ENCODE data around the gene ACVRL1.
A peak's percentile ranks its signal among the peaks of the same experiment; 100 is the strongest.

The ACVRL1 gene

GRCh38 chr12:51873251-51873994 lies 33.9 kb upstream of the ACVRL1 start:
- H3K4me3 ChIP-seq, result no peak overlapping the region
- H3K27ac ChIP-seq, result no peak overlapping the region

GRCh38 chr12:51874000-51874399 lies 33.3 kb upstream of the ACVRL1 start:
- H3K4me3 ChIP-seq, result no peak overlapping the region
- H3K27ac ChIP-seq, result no peak overlapping the region

GRCh38 chr12:51874486-51874885 lies 32.8 kb upstream of the ACVRL1 start:
- Histone ChIP-seq H3K4me3 (no peak overlapping the region), H3K27ac (no peak overlapping the region)

GRCh38 chr12:51879102-51879501 lies 28.2 kb upstream of the ACVRL1 start:
- Histone ChIP-seq H3K4me3 (no peak overlapping the region), H3K27ac (no peak overlapping the region)

- Histone ChIP-seq H3K27ac (no peak overlapping the region), H3K4me3 (no peak overlapping the region)
Observed at GRCh38 chr12:51883295-51883694, 24.0 kb upstream of the ACVRL1 start.

- H3K4me3 ChIP-seq, result no peak overlapping the region
- H3K27ac ChIP-seq, result peak overlapping the region in 1 of 21 experiments; percentile 38
Observed at GRCh38 chr12:51883998-51884675, 23.2 kb upstream of the ACVRL1 start.

GRCh38 chr12:51884676-51885229 lies 22.6 kb upstream of the ACVRL1 start:
- no peak overlapping the region for H3K4me3 ChIP-seq

DNA sequence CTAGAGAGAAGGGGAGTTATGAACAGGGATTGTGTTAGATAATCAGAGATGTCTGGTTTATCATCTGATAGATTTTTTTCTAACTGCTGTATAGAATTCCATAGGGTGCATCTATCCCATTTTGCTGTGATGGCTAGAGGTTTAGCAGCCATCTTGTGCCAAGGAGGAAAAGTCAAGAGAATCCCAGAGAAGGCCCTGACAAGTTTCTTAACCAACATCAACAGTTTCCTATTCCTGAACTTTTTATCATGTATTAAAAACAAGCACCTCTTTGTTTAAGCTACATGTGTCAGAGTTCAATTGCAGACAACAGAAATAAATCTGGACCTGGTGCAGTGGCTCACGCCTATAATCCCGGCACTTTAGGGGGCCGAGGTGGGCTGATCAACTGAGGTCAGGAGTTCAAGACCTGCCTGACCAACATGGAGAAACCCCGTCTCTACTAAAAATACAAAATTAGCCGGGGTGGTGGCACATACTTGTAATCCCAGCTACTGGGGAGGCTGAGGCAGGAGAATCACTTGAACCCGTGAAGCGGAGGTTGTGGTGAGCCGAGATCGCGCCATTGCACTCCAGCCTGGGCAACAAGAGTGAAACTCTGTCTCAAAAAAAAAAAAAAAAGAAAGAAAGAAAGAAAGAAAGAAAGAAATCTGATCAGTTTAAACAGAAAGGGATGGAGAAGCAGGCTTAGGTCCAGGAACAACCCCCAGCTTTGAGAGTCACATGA lies 21.8 kb upstream of the ACVRL1 start:
- Histone ChIP-seq H3K4me3 (peak overlapping the region in 1 of 7 experiments; percentile 1), H3K27ac (peak overlapping the region in 9 of 21 experiments; percentile 21 to 74 (median 56))

More at GRCh38 chr12:51884676-51885229, 22.6 kb upstream of the ACVRL1 start:
- H3K27ac ChIP-seq, result peak overlapping the region in 2 of 21 experiments; percentile 32 to 38

DNA sequence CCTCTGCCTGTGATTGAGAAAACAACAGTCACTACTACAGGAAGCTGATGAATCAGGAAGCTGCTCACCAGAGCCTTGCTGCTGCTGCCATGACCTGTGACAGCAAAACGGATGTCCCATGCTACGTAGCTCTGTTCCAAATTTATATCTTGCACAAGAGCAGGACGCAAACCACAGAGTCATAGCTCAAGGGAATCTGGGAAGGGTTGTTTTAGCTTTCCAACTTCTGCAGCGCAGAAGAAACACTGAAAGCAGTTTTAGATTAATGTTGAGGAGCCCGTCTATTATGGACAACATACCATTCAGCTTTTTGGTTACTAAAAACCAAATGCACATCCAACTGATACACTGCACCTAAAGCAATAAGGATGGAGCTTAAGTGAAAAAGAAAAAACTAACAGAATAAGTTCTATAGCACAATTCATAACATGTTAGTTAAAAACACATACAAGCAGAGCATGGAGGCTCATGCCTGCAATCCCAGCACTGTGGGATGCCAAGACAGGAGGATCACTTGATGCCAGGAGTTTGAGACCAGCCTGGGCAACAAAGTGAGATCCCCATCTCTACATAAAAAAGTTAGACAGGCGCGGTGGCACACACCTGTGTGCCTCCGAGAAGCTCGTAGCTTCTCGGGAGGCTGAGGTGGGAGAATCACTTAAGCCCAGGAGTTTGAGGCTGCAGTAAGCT lies 21.1 kb upstream of the ACVRL1 start:
- Histone ChIP-seq H3K4me3 (peak overlapping the region in 1 of 7 experiments; percentile 1), H3K27ac (peak overlapping the region in 15 of 21 experiments; percentile 16 to 74 (median 56))

DNA sequence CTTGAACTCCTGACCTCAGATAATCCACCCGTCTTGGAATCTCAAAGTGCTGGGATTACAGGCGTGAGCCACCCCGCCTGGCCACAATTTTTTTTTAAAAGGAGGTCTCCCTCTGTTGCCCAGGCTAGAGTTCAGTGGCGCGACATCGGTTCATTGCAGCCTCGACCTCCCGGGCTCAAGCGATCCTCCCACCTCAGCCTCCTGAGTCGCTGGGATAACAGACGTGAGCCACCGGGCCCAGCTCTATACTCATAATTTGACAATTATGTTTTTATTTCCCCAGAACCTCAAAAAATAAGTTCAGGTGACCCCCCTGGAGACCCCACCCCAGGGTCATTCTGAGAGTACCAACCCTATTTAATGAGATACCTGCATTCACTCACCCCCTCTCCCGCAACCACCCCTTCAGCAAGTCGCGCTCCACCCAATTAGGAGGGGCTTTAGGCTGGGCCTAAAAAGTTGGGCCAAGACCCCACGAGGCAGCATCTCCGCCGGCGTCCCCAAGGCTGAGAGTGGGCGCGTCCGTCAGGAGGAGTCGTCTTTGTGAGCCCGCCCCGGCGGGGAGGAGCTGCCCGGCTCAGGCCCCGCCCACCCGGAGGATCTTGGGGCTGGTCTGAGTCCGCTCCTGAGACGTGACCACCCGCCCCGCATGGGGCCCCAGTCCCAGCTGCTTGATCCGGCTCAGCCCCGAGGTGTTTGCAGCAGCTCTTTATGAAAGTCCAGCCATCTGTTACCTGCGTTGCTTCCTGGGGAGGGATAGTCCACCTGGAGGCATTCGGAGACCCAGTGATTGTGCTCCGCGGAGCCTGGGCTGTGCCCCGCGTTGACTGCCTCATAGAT lies 19.6 kb upstream of the ACVRL1 start, which contains the start of gene ANKRD33:
Gene ANKRD33, plus strand, starts transcription at position 628 of the 840 bp plus-strand sequence. Its CDS starts 84 bp downstream, at position 712.
- Histone ChIP-seq H3K27ac (no peak within 1 kb of the TSS), H3K4me3 (no peak within 1 kb of the TSS)

- H3K27ac ChIP-seq, result no peak overlapping the region
- no peak overlapping the region for H3K4me3 ChIP-seq
Observed at GRCh38 chr12:51888316-51889215, 18.7 kb upstream of the ACVRL1 start.

DNA sequence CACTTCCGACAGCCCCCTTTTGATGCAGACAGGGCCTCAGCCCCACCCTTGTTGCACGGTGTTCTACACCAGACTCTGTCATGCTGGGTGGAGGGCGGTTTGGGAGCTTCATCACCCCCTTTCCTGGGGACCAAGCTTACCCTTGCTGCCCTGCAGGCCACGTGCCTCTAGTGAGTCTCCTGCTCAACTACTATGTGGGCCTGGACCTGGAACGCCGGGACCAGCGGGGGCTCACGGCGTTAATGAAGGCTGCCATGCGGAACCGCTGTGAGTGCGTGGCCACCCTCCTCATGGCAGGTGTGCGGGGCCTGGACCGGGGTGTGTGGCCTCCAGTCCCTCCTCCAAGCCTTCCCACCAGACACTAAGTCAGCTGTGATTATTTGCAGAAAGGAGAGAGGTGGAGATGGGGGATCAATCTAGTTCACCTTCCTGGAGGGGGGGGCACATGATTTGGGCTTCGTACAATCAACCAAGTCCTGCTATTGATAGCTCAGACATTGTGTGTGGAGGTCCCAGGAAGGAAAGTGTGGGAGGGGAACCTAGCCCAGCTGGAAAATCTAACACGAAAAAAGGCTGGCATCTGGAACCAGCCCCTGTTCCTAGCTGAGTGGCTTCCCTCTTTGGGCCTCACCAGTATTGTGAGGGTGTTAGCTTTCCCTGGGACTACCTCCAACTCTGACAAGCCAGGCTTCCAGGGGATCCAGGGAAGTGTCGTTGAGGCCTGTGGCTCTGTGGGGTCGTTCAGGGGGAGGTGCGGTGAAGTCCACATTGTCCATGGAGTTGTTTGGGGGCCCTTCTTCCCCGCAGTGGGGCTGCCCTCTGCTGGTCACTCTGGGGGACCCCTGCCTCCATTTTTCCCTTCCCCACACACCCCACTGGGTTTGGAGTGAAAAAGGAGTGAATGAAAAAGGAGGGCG lies 17.8 kb upstream of the ACVRL1 start:
- H3K27ac ChIP-seq, result no peak overlapping the region
- H3K4me3 ChIP-seq, result no peak overlapping the region

DNA sequence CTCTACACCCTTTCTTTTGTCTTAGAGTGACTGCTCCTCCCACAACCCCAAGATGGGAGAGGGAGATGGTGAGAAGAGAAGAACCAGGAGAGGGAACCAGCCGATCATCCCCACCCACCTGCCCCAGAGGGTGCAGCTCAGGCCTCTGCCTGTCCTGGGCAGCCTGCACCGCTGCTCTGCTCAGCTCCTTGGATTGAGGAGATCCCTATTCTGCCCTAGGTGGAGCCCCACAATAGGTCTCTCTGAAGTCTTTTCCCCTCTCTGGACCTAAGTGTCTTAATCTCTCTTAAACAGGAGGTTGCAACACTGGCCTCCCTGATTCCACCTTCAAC lies 17.2 kb upstream of the ACVRL1 start:
- H3K27ac ChIP-seq, result no peak overlapping the region
- no peak overlapping the region for H3K4me3 ChIP-seq

- Histone ChIP-seq H3K4me3 (no peak overlapping the region), H3K27ac (no peak overlapping the region)
Observed at GRCh38 chr12:51890511-51891171, 16.7 kb upstream of the ACVRL1 start.

GRCh38 chr12:51891843-51892242 lies 15.5 kb upstream of the ACVRL1 start:
- Histone ChIP-seq H3K27ac (no peak overlapping the region), H3K4me3 (no peak overlapping the region)

DNA sequence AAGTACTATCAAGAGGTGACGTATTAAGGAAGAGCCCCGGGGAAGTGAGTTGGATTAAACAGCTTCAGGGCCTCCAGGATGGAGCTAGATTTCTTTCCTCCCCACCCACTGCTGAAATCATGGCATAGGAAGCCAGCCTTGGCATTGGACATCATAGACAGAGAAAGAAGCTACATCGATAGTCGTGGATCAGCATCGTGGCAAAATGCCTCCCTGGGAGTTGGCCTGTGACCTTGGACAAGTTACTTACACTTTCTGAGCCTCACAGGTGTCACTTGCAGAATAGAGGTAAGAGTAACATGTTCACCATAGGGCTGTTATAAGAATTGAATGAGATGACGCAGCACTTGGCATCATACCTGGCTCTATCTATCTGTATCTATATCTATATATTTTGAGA lies 13.5 kb upstream of the ACVRL1 start:
- Histone ChIP-seq H3K27ac (no peak overlapping the region), H3K4me3 (no peak overlapping the region)

All from skin epidermis (tissue), 12 donors.